SU-DHL-6 (cell line): ENCODE measurements around the gene NPR3.

Source experiments
- H2AFZ ChIP-seq: fragments of 200-600 bp; sonication (generic); 2 replicates; pipeline ENCODE4 v1.6.1; 2014; ENCODE audit warnings: low read depth, mild to moderate bottlenecking, moderate library complexity, mixed read lengths, antibody characterized with exemption, low read length; ENCODE audit not compliant: severe bottlenecking
- H3F3A ChIP-seq: fragments of 200-600 bp; shearing (Covaris generic); 2 replicates; pipeline ENCODE4 v1.6.0; 2016; ENCODE audit warnings: antibody characterized with exemption, mild to moderate bottlenecking; ENCODE audit not compliant: insufficient read depth
- H3K27ac ChIP-seq: fragments of 200-600 bp; sonication (generic); 2 replicates; pipeline ENCODE4 v1.5.1; 2016; ENCODE audit warnings: low read depth, mild to moderate bottlenecking, low read length, moderate library complexity, mixed read lengths
- H3K27me3 ChIP-seq: fragments of 200-600 bp; sonication (generic), shearing (Covaris generic); 2 replicates; pipeline ENCODE4 v1.6.0; 2014; ENCODE audit warnings: mild to moderate bottlenecking, low read length
- H3K36me3 ChIP-seq: fragments of 200-600 bp; sonication (generic); 2 replicates; pipeline ENCODE4 v1.6.1; 2014; ENCODE audit warnings: mild to moderate bottlenecking, low read length, mixed read lengths
- H3K4me2 ChIP-seq: fragments of 300-600, 200-600 bp; shearing (Covaris generic), sonication (generic); 2 replicates; pipeline ENCODE4 v1.6.0; 2014; ENCODE audit warnings: low read length, low read depth, mild to moderate bottlenecking; ENCODE audit not compliant: poor library complexity, severe bottlenecking
- H3K4me3 ChIP-seq: fragments of 200-600 bp; sonication (generic); 2 replicates; pipeline ENCODE4 v1.5.1; 2014; ENCODE audit warnings: antibody characterized with exemption, low read length, mild to moderate bottlenecking, mixed read lengths; ENCODE audit not compliant: insufficient read depth, poor library complexity, severe bottlenecking
- H3K79me2 ChIP-seq: fragments of 200-600 bp; sonication (generic); 2 replicates; pipeline ENCODE4 v1.6.1; 2014; ENCODE audit warnings: mild to moderate bottlenecking, low read length, moderate library complexity; ENCODE audit not compliant: insufficient read depth
- H3K9ac ChIP-seq: fragments of 200-600 bp; sonication (generic); 2 replicates; pipeline ENCODE4 v1.7.0; 2014; ENCODE audit warnings: mild to moderate bottlenecking, low read length
- H3K9me2 ChIP-seq: fragments of 200-600 bp; sonication (generic); replicated peaks from 2 replicates; pipeline ENCODE4 v1.6.1; 2014; ENCODE audit warnings: low read length; ENCODE audit not compliant: insufficient read depth
- H3K9me3 ChIP-seq: fragments of 200-600 bp; sonication (generic); 2 replicates; pipeline ENCODE4 v1.6.1; 2014; ENCODE audit warnings: low read length, mixed read lengths; ENCODE audit not compliant: insufficient read depth
- H4K20me1 ChIP-seq: fragments of 200-600 bp; sonication (generic); 2 replicates; pipeline ENCODE4 v1.6.1; 2014; ENCODE audit warnings: low read depth, mild to moderate bottlenecking, antibody characterized with exemption, low read length, moderate library complexity, mixed read lengths
- CTCF ChIP-seq: fragments of 200-600 bp; sonication (generic); IDR thresholded peaks from one replicate; pipeline ENCODE4 v1.5.1; 2017; ENCODE audit warnings: antibody characterized with exemption, mild to moderate bottlenecking, low read length, moderate library complexity; ENCODE audit not compliant: insufficient read depth, poor library complexity, severe bottlenecking
- EZH2phosphoT487 ChIP-seq: fragments of 200-600 bp; sonication (generic), shearing (Covaris generic); conservative IDR thresholded peaks from 2 replicates; pipeline ENCODE4 v1.6.1; 2018; ENCODE audit warnings: mild to moderate bottlenecking, antibody characterized with exemption, low read length, moderate library complexity, mixed read lengths

Gene NPR3

GRCh38 chr5:32710550-32711361 lies at the start of gene NPR3:
Gene NPR3 (plus strand): TSS chr5:32711321. CDS start chr5:32711777, 456 bp downstream.
- no peak for TF ChIP-seq CTCF
- no peak for TF ChIP-seq EZH2phosphoT487
- Histone ChIP-seq H3K27ac (no peak within 1 kb of the TSS), H3K4me2 (no peak within 1 kb of the TSS), H3K4me3 (no peak within 1 kb of the TSS), H4K20me1 (no peaks in the 10 kb centered on the region), H3K9me2 (no peaks in the 10 kb centered on the region), H3K9ac (no peak within 1 kb of the TSS), H3K9me3 (no peaks in the 10 kb centered on the region), H3K36me3 (no peaks in the 10 kb centered on the region), H3K79me2 (no peaks in the 10 kb centered on the region), H2AFZ (no peak within 1 kb of the TSS), H3F3A (no peaks in the 10 kb centered on the region), H3K27me3 (no peaks in the 10 kb centered on the region)

GRCh38 chr5:32664523-32664922 lies 46.6 kb upstream of the NPR3 start:
- H2AFZ ChIP-seq = no peak overlapping the region
- H3F3A ChIP-seq = no peaks in the 10 kb centered on the region
- H3K4me2 ChIP-seq = no peak overlapping the region
- H3K9me3 ChIP-seq = 0 out of 2 replicates have a peak, but pooled peaks cover 4% of the 10 kb centered on the region
- H3K9me2 ChIP-seq = no peaks in the 10 kb centered on the region
- H3K27me3 ChIP-seq = no peaks in the 10 kb centered on the region
- H3K9ac ChIP-seq = no peak overlapping the region
- H4K20me1 ChIP-seq = no peaks in the 10 kb centered on the region
- no peaks in the 10 kb centered on the region for H3K79me2 ChIP-seq
- no peak overlapping the region for H3K27ac ChIP-seq
- no peaks in the 10 kb centered on the region for H3K36me3 ChIP-seq
- H3K4me3 ChIP-seq = no peak overlapping the region
- no peak for TF ChIP-seq CTCF
- no peak for TF ChIP-seq EZH2phosphoT487

- TF ChIP-seq CTCF (no peak), EZH2phosphoT487 (no peak)
- H2AFZ ChIP-seq = no peak overlapping the region
Measured at GRCh38 chr5:32668552-32668951, 42.6 kb upstream of the NPR3 start.

More at GRCh38 chr5:32668552-32668951, 42.6 kb upstream of the NPR3 start:
- Histone ChIP-seq H3K9ac (no peak overlapping the region), H3K9me3 (peaks cover 16% of the 10 kb centered on the region; the same call in 1 of the 2 replicates), H3K36me3 (no peaks in the 10 kb centered on the region), H3K27ac (no peak overlapping the region), H3K4me3 (no peak overlapping the region), H4K20me1 (no peaks in the 10 kb centered on the region), H3K79me2 (no peaks in the 10 kb centered on the region), H3K9me2 (no peaks in the 10 kb centered on the region), H3K4me2 (no peak overlapping the region), H3F3A (no peaks in the 10 kb centered on the region), H3K27me3 (no peaks in the 10 kb centered on the region)
